DLD1 (cell line): ENCODE data around the gene SLC22A15.
"Not testable (repeated sequence)": the region's sequence is repeated elsewhere in the genome, so short reads cannot be mapped to it uniquely, and the experiment has no call there.

Experiments
- in situ Hi-C: cut with HindIII; loops from 2 replicates; pipeline ENCODE4 v1.10.0; 2017; ENCODE audit warnings: low sequenced_read_pairs

SLC22A15 gene

DNA sequence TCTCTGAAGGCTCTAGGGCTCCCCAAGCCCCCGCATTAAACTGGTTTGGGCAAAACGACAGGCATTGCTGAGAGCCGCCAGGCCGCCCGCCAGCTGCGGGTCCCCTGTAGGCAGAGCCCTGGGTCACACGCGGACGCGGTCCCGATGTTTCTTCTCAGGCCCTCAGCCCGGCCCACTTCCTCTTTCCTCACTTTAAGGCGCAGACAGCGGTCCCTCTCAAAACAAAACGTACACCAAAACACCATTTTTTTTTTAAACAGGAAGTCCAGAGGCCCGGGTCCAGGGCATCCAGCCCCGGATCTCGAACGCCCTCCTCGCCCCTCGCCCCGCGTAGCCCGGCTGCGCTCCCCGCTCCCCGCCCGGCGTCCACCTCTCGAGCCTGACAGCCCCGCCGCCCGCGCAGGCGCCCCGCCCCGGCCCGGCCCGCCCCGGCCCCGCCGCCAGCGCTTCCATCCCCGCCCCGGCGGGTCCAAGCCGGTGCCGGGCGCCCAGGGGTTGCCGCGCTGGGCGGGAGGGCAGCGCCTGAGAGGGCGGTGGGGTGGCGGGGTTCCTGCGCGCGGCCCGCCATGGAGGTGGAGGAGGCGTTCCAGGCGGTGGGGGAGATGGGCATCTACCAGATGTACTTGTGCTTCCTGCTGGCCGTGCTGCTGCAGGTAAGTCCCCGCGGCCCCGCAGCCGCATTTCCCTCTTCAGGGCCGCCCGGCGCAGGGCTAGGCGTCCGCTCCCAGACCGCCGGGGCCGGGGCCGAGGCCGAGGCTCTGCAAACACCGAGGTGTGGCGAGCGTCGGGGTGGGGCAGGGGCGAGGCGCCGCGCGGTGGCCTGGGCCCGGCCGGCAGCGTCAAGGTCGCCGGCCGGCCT lies at the start of gene SLC22A15:
TSS of gene SLC22A15 (plus strand) at position 452 of the 859 bp plus-strand sequence. CDS start at position 567, 115 bp downstream.
- in situ Hi-C loops, result no loop called here

DNA sequence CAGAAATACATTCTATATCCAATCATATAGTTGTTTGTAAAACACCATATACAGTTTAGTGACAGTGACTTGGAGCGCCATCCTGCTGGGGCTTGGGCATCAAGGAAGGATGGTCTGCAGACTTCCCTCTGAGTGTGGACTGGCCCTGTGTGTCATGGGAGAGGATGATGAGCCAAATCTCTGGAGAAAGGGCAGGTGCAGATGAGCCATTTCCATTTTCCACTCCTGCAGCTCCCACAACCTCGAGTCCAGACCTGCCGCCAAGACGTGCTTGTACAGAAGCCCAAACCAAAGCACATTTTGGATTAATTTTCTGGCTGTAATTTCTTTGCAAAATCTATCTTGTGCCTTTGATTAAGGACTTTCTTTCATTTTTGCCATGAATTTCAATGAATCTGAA lies 48.3 kb upstream of the SLC22A15 start:
- in situ Hi-C loops, result no loop called here

DNA sequence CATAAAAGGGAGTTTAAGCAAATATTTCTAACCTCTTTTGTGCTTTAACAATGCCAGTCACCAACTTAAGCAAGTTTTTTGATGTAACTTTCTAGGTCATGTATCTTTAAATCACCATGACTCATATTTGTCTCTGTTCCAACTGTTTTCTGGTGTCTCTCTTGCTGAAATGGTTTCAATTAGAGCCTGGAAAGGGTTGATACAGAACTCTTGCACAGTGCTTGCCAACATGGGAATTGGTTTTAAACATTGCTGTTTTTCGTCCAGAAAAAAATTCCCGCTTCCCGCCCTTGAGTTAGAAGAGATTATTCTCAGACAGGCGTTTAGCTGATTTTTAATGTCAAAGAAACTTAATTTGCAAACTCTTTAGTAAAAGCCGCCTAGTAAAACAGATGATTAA lies 46.4 kb upstream of the SLC22A15 start:
- in situ Hi-C loops, result no loop called here

DNA sequence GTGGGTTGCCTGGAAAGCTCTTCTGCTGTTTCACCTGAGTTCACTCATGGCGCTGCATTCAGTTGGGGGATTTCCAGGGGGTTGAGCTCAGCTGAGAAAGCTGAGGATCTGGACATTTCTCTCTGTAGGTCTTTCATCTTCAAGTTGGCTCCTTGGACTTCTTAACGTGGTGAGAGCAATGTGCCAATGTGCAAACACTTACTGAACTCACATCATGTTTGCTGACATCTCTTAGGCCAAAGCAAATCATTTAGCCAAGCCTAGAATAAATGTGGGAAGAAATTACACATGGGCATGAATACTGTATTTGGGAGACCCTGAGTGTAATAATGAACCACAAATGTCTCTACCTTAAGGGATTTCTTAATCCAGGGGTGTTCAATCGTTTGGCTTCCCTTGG lies 42.7 kb upstream of the SLC22A15 start:
- in situ Hi-C loops, result no loop called here

DNA sequence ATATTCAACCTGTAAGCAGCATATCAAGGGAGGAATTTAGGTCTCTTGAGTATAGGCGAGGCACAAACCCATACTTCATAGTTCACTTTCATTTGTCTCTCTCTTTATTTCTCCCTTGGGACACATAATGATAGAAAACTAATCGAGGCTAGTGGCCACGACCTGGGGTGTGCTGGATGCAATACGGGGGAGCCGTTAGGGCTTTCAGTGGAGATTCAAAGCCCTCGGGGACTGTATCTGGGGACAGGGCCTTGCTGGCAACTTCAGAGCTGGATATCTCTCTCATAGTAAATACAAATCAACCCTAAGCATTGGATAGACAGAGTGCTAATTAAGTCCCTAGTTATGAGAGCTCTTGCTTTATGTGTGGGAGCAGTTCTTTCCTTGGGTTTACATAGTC lies 36.9 kb upstream of the SLC22A15 start:
- in situ Hi-C loops, result no loop called here

DNA sequence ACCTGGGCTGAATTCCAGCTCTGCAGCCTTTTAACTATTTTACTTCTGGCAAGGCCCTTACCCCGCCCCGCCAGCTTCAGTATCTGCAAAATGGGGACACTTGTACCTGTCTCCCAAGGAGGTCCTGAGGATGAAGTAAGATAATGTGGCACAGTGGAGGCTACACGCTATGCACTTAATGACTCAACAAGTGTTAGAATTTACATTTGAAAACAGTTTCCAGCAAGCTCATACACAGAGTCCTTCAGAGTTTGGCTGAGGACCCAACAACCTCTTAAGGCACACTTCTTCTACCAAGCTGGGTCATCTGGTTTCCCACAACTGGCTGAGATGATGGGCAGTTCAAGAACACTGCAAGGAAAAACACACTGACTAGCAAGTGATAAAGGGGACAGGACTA lies 30.2 kb upstream of the SLC22A15 start:
- in situ Hi-C loops, result no loop called here

DNA sequence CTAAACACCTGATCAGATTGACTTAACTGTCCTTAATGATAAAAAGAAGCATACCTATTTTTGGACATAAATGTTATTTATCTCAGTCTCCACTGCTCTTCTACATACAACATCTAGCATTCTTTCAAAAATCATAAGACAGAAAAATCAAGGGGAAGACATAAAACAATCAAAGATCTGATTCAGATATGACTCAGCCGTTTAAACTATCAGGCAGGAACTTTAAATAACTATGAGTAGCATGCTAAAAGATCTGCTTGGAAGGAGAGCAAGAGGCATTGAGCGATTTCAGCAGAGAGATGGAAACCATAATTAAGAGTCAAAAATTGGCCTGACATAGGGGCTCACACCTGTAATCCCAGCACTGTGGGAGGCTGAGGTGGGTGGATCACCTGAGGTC lies 27.2 kb upstream of the SLC22A15 start:
- in situ Hi-C loops, result no loop called here

DNA sequence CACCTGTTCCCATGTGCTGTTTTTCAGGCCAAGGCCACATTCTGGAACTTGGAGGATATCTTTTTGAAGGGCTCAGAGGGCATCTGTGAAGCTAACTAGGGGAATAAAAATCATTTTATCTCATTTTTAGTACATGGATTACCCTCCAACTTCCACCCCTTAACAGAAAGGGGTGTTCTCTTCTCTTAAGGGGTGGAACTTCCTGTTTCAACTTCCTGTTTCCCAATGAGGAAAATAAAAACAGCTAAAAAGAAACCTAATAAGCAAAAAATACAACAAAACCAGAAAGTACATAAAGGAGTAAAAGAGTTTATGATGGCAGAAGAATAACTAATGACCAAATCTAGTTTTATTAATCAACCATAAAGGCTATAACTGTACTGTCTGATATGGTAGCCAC lies 24.8 kb upstream of the SLC22A15 start:
- in situ Hi-C loops, result no loop called here

DNA sequence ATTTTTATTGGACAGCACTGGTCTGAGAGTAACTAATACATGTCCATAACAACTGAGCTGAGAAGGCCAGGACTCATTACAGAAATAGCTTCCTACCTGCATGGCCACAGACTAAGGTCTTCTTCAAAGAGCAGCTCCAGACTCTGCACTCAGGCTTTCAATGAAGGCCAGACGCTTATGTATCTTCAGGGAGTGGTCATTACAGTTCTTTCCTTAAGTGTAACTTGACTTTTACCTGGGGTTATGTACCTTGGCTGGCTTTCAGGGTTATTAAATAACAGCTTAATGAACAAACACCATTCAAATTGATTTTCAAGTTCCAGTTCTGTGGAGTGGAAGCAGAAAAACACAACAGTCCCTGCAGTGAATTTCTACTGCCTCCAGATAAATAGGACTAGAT lies 23.8 kb upstream of the SLC22A15 start:
- in situ Hi-C loops, result no loop called here

DNA sequence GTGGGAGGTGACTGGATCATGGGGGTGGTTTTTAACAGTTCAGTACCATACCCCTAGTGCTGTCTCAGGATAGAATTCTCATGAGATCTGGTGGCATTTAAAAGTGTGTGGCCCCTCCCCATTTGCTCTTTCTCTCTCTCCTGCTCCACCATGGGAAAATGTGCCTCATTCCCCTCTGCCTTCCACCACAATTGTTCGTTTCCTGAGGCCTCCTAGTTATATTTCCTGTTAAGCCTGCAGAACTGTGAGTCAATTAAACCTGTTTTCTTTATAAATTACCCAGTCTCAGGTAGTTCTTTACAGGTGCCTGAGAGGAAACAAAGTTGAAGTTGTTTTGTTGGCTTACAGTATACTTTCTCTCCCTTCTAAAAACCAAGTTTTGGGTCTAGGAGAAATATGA lies 23.1 kb upstream of the SLC22A15 start:
- in situ Hi-C loops, result no loop called here

DNA sequence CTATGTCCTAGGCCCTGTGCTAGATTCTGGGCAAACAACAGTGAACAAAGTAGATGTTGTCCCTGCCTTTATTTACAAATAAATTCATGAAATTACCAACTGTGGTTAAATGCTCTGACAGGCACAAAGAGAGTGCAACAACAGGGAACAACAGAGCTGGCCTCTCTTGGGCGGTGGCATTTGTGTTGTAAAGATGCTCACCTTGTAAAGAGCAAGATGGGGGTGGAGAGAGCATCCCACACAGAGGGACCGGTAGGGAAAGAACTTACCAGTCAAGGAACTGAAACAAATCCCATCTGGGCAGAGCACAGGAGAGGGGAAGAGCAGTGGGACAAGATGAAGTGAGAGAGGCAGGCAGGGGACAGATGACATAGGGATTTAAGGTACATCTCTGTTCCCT lies 21.6 kb upstream of the SLC22A15 start:
- in situ Hi-C loops, result no loop called here

DNA sequence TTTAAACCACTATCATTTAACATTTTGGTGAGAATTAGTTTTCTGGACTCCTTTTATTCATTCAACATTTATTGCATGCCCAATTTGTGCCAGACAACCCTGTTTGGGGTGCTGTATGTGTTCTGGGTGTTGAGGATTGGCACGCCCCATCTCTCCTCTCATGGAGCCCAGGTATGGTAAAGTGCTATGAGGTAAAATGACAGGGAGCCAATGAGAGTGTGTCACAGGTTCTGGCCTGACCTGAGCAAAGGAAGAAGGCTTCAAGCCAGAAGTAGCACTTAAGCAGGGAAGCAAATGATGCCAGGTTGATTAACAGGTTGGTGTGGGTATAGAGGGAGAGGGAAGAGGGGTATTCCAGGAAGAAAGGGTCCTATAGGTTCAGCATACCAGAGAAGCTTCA lies 21.1 kb upstream of the SLC22A15 start:
- in situ Hi-C loops, result no loop called here

DNA sequence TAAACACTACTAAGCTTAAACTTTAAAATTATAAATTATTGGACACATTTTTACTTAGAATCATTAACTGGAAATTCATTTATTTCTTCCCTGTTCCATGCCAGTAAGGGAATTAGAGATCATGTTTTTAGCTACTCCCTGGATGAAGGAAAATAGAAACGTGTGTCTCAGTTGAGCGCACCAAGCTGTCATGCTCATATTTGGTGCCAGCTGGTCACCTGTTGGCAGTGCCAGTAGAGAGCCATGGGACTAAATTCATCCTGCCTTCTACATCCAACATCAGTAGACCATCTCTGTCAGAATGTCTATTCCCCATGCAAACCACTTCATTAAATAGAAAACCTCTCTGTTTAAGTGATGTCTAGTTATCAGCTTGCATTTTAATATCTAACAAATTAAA lies 17.4 kb upstream of the SLC22A15 start:
- in situ Hi-C loops, result no loop called here

DNA sequence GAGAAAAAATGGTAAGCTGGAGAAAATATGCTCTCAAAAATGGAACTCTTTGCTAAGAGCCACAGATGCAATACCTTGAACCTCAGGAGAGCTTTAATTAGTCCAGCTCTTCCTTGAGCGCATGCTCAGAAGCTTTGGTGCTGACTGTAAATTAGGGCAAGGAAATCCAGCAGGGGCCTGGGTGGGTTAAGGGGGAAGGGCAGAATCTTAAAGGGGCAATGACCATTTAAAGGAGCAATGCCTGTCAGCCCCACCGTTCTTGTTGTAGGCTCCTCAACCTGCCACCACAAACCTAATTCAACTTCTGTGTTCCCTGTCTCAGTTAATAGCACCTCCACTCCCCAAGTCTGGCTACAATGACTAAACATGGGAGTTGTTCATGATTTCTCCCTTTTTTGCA lies 6.8 kb upstream of the SLC22A15 start:
- in situ Hi-C loops, result no loop called here

DNA sequence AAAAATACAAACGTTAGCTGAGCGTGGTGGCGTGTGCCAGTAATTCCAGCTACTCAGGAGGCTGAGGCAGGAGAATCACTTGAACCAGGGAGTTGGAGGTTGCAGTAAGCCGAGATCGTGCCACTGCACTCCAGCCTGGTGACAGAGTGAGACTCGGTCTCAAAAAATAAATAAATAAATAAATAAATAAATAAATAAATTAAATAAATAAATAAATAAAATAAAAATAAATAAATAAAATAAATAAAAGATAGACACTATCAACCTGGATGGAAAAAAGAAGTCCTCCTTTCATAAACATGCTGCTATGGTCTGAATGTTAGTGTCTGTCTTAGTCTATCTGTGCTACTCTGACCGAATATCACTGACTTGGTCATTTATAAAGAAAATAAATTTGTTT lies 4.5 kb upstream of the SLC22A15 start:
- in situ Hi-C loops, result not testable (repeated sequence)

DNA sequence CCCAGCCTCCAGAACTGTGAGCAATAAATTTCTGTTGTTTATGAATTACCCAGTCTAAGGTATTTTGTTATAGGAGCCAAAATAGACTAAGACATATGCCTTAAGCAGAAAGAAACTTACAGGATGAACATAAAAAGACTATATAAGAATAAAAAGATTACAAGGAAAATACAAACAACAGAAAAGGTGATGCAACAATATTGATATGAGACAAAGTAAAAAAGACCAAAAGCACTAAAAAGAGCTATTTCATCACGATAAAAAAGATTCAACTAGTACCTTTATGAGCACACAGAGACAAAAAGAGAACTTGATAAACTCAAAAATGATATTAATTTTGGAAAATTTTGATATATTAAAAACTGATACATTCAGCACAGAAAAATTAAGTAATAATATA lies 3.2 kb upstream of the SLC22A15 start:
- in situ Hi-C loops, result no loop called here

DNA sequence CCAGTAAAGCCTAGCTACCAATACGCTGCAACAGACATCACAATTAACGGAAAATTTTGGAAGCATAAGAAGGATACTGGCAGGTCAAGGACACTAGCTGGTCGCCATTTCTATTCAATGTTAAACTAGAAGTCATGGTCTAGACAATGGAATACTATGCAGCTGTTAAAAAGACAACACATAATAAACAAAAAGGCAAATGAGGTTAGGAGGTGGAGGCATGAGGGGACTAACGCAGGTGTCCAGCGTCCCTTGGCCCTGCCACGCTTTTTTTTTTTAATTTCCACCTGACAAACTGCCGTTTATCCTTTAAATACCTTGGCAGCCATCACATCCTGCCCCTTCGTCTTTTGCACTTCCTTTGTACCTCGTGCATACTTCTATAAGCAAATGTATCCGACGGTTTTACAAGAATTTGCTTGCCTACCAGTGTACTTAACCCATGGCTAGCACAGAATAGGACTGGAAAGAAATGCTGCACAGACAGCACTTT lies 698 bp upstream of the SLC22A15 start:
- in situ Hi-C loops, result no loop called here

DNA sequence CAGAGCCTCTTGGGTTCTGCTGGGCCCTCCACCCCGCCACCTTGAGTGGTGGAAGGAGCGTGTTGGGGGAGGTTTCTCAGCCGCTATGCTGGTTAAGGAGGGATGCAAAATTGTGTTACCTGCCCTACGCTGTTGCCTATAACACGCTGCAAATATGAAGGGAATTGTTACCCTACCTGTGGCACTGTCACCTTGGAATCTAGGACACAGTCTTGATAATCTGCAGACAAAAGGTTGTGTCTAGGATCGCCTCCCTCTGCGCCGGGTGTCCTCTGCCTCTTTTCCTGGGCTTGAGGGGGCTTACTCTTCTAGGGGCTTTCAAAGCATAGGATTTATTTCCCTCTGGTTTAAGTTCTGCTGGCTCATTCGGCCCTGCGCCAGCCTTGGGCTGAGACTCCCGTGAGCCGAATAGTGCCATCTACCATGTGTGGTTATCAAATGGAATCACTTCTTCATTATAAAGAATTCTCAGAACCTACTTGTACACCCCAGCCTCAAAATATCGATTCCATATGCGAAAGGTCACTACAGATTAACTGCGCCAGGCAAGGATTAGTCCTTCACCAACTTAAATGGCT lies 697 bp downstream of the SLC22A15 start:
- in situ Hi-C loops, result no loop called here

DNA sequence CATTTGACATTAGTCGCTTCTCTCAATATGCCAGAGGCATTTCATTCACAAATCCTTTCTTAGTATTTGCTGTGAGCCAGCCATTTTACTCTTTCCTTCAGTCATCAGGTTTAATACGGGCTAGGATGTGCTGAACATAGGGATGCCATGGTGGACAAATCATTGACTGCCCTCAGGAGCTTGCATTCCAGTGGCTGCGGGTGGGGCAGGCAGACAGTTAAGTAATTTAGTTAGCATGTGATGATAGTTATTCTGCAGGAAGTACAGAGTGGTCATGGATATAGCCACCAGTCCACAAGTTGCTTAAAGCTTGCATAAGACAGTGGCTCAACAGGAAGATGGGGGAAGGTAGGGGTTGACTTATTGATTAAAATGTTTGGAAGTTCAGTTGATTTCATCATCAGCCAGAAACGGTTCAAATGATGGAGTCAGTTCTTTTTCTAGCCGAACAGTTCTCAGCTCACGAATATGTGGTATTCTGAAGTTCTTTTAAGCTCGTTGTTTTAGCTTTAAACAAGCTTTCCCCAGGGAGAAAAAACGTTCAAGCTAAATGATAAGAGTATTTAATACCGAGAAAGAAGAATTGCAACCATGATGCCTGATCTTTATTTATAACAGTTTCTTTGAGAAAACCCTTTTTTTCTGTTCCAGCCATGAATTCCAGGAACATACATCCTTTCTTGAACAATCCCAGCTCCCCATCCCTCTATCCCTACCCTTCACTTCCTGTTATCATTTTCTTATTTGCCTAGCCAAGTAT lies 1.4 kb downstream of the SLC22A15 start:
- in situ Hi-C loops, result no loop called here

DNA sequence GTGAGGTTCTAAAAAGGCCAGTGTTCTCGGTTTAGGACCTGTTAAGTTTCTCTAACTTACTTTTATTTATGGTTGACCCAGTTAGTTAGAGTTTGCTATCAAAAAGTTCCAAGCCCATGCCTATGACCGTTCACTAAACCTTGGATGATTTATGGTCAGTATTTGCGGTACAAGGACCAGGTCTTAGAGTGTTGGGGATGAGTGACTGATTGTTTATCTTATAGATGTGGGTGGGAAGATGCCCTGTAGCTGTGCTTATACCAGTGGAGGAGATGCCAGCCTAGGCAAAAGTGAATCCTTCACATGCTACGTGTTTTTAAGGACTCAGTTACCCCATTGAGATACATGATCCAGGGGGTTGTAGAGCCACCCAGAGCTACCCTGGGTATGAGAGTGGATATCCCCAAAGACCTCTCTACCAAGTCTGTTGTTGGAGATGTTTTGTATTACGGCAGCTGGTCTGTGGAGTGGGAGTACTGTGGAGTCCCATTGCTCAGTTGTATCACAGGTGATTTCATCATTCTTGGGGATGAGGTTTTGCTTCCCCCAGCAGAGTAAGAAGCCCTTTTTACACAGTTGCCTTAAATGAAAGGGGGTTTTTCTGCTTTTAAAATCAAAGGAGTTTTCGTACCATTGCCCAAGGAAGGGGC lies 2.1 kb downstream of the SLC22A15 start:
- in situ Hi-C loops, result no loop called here

DNA sequence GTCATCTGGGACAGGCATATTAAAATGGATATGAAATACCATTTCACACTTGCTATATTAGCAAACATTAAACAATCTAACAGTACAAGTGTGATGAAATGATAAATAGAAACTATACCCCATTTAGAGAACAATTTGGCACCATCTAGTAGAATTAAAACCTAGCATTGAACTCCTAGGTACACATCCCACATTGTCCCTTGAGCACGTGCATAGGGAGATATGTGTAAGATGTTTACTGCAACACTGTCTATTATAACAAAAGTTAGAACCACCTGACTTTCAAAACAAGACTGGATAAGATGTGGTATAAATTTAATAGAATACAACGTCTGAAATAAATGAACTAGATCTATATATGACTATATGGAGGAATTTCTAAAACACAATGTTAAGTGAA lies 3.8 kb downstream of the SLC22A15 start:
- in situ Hi-C loops, result no loop called here
